ENCODE results near the gene TF. TPM values are rescaled to one million over a fixed set of nuclear protein-coding genes. Genes with fewer than 3 reads are reported as not detected.

TF gene
- total and polyA plus RNA-seq, 10 of the 15 experiments (the other 5 are each of a cell fraction or from before 2014, with no cell fraction given): under 0.01 to 8.9 (median 0.05) TPM; not detected in 1

DNA sequence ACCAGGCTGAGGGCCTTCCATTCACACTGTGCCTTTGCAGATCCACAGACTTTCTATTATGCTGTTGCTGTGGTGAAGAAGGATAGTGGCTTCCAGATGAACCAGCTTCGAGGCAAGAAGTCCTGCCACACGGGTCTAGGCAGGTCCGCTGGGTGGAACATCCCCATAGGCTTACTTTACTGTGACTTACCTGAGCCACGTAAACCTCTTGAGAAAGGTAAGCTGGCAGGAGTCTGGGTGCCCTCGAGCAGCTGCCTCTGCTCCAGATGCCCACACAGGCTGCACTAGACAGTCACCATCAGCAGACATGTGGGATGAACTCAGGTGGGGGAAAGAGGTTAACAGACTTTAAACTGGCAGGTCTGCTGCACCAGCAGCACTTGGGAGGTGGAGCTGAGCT is 8.3 kb downstream of the TF start:
- Histone ChIP-seq H3K9me3 (replicated peaks; ENCODE audit: control insufficient read depth, insufficient read depth, low read length) (no peaks in the 10 kb centered on the region), H3K4me3 (no peak overlapping the region), H4K20me1 (ENCODE audit: control insufficient read depth, insufficient read depth) (no peaks in the 10 kb centered on the region), H3K27ac (ENCODE audit: control insufficient read depth, insufficient read depth) (no peak overlapping the region), H3K4me2 (ENCODE audit: control insufficient read depth, insufficient read depth) (no peak overlapping the region), H3K4me1 (ENCODE audit: control insufficient read depth, insufficient read depth, low read length) (no peaks in the 10 kb centered on the region), H3K27me3 (replicated peaks in 1 of 2; ENCODE audit: control insufficient read depth in 2 of 2, insufficient read depth in 2 of 2, low read length in 1 of 2) (peaks cover 2 to 3% of the 10 kb centered on the region in 2 experiments; a peak in 3 of 4 replicates), H3K79me2 (ENCODE audit: control insufficient read depth, insufficient read depth, low read length) (no peaks in the 10 kb centered on the region), H2AFZ (ENCODE audit: control insufficient read depth, low read depth, low read length) (no peak overlapping the region), H3K36me3 (ENCODE audit: control insufficient read depth in 2 of 2, insufficient read depth in 2 of 2, low read length in 1 of 2) (no peaks in the 10 kb centered on the region), H3K9ac (ENCODE audit: control insufficient read depth, insufficient read depth, low read length) (no peak overlapping the region)
- ATAC-seq (no peak), DNase-seq (ENCODE audit: low read depth, low spot score) (no peak), FAIRE-seq (no peak)
- TF ChIP-seq, protein P1, sequence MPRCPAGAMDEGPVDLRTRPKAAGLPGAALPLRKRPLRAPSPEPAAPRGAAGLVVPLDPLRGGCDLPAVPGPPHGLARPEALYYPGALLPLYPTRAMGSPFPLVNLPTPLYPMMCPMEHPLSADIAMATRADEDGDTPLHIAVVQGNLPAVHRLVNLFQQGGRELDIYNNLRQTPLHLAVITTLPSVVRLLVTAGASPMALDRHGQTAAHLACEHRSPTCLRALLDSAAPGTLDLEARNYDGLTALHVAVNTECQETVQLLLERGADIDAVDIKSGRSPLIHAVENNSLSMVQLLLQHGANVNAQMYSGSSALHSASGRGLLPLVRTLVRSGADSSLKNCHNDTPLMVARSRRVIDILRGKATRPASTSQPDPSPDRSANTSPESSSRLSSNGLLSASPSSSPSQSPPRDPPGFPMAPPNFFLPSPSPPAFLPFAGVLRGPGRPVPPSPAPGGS (IDR thresholded peaks at IDR 0.05; ENCODE audit: borderline replicate concordance, insufficient read depth, low read depth, low read length, poor library complexity, severe bottlenecking): no peak
- TF ChIP-seq MTA3 (IDR thresholded peaks at IDR 0.05; ENCODE audit: borderline replicate concordance, low read length) (no peak), HDAC2 (IDR thresholded peaks at IDR 0.05) (no peak), RBBP5 (conservative IDR thresholded peaks at IDR 0.05) (no peak), CBX5 (IDR thresholded peaks at IDR 0.05; ENCODE audit: low read depth) (no peak), JUNB (IDR thresholded peaks at IDR 0.05) (no peak)
- WGBS (ENCODE audit: insufficient coverage, insufficient replicate concordance, low lambda C conversion rate, missing lambda C conversion rate): 18% methylated on average over 5 of the region's 5 CpGs
- BruUV-seq (replicated peaks): no TSS peak
- in situ Hi-C loops (cut with MboI) (no loop called here), intact Hi-C loops (cut with micrococcal nuclease; ENCODE audit: unreplicated experiment) (no loop called here)
- RAD21 ChIA-PET (ENCODE audit: unreplicated experiment): no interaction called here
- SMC1A ChIA-PET (ENCODE audit: uncharacterized antibody, unreplicated experiment): no interaction called here
- CTCF ChIA-PET: no interaction called here
- POLR2A ChIA-PET: no interaction called here

Measured in GM12878 (cell line).